Stimulated activated CD4-positive, alpha-beta T cell treated with anti-CD3 and anti-CD28 coated beads, TNF-alpha, amount 100 ng/mL, for 1 hour (primary cell): ENCODE measurements around the gene PCDHA2.
"Not testable (repeated sequence)": the region's sequence is repeated elsewhere in the genome, so short reads cannot be mapped to it uniquely, and the experiment has no call there.

Source experiments
- DNase-seq, 3 donors: peaks; one replicate each; pipeline ENCODE4 v3.0.0-alpha.2; 2020; ENCODE audit warnings: low read depth in 3 of 3, low spot score in 1 of 3

The PCDHA2 gene

GRCh38 chr5:140794595-140795258, at the start of gene PCDHA2:
TSS of gene PCDHA2 (plus strand) at chr5:140794852.
- DNase-seq: no peak

DNA sequence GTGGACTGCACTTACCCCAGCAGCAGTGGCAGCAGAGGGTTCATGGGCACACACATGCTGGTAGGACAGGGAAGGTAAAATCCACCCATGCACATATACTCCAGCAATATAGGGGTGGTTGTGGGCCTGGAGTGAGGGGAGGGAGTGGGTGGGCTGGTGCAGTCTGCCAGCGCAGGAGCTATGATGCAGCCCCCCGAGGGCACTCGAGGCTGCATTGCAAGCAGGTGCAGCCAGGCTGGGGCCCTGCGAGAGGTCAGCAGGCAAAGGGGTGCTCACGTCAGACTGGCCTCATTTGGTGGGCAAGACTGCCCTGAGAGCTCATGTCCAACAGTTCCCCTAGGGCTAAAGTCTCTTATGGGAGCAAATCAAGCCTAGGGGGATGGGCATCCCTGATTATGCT, 41.1 kb upstream of the PCDHA2 start:
- DNase-seq: no peak

DNA sequence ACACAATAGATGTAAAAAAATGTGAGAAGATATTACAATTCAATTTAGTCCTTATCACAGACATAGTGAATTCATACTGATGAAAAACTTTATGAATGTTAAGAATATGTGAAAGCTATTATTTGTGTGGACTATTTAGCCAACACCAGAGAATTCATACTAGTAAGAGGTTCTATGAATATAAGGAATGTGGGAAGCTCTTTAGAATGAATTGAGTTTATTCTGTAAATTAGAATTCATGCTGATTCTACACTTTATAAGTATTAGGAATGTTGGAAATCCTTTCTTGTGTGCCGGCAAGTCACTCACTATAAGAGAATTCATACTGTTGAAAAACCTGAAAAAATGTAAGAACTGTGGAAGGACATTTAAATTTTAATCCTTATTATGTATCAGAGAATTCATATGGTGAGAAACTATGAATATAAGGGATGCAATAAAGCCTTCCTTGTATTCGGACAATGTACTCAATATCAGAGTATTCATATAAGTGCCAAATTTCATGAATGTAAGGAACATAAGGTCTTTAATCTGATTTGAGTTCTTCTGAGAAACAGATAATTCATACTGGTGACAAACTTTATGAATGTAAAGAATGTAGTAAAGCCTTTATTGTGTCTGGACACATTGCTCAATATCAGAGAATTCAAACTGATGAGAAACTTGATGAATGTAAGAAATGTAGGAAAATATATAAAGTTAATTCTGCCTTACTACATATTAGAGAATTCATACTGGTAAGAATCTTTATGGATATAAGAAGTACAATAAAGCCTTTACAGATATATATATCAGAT, 30.3 kb upstream of the PCDHA2 start:
- DNase-seq: no peak

DNA sequence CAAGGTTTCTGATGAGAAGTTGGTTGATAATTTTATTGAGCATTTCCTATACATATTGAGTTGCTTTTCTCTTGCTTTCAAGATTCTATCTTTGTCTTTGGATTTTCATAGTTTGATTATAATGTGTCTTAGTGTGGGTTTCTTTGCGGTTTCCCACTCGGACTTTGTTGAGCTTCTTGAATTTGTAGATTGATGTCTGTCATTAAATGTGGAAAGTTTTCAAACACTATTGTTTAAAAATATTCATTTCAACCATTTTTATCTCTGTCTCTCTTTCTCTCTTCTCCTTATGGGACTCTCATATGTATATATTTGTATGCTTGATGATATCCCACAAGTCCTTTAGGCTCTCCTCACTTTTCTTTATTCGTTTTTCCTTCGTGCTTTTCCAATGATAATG, 27.2 kb upstream of the PCDHA2 start:
- no peak for DNase-seq

- no peak for DNase-seq
Measured at GRCh38 chr5:140780512-140780911, 14.1 kb upstream of the PCDHA2 start.

- no peak for DNase-seq
Measured at GRCh38 chr5:140785905-140786686, 8.6 kb upstream of the PCDHA2 start, which contains the start of gene PCDHA1. TSS of gene PCDHA1 (plus strand) at chr5:140786140.

GRCh38 chr5:140787422-140787821, 7.2 kb upstream of the PCDHA2 start:
- not testable (repeated sequence) for DNase-seq

DNA sequence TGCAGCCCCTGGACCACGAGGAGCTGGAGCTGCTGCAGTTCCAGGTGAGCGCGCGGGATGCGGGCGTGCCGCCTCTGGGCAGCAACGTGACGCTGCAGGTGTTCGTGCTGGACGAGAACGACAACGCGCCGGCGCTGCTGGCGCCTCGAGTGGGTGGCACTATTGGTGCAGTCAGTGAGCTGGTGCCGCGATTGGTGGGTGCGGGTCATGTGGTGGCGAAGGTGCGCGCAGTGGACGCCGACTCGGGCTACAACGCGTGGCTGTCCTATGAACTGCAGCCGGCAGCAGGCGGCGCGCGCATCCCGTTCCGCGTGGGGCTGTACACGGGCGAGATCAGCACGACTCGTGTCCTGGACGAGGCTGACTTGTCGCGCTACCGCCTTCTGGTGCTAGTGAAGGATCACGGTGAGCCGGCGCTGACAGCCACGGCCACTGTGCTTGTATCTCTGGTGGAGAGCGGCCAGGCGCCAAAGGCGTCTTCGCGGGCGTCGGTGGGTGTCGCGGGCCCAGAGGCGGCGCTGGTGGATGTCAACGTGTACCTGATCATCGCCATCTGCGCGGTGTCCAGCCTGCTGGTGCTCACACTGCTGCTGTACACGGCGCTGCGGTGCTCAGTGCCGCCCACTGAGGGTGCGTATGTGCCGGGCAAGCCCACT, 6.7 kb upstream of the PCDHA2 start:
- not testable (repeated sequence) for DNase-seq

GRCh38 chr5:140791089-140791488, 3.6 kb upstream of the PCDHA2 start:
- DNase-seq: no peak

- DNase-seq: no peak
Measured at GRCh38 chr5:140795259-140795641, 598 bp downstream of the PCDHA2 start.

DNA sequence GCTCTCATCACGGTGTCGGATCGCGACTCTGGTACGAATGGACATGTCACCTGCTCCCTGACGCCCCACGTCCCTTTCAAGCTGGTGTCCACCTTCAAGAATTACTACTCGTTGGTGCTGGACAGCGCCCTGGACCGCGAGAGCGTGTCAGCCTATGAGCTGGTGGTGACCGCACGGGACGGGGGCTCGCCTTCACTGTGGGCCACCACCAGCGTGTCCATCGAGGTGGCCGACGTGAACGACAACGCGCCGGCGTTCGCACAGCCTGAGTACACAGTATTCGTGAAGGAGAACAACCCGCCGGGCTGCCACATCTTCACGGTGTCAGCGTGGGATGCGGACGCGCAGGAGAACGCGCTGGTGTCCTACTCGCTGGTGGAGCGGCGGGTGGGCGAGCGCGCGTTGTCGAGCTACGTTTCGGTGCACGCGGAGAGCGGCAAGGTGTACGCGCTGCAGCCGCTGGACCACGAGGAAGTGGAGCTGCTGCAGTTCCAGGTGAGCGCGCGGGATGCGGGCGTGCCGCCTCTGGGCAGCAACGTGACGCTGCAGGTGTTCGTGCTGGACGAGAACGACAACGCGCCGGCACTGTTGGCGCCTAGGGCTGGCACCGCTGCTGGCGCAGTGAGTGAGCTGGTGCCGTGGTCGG, 1.5 kb downstream of the PCDHA2 start:
- not testable (repeated sequence) for DNase-seq

GRCh38 chr5:140796718-140797095, 2.1 kb downstream of the PCDHA2 start:
- no peak for DNase-seq

DNA sequence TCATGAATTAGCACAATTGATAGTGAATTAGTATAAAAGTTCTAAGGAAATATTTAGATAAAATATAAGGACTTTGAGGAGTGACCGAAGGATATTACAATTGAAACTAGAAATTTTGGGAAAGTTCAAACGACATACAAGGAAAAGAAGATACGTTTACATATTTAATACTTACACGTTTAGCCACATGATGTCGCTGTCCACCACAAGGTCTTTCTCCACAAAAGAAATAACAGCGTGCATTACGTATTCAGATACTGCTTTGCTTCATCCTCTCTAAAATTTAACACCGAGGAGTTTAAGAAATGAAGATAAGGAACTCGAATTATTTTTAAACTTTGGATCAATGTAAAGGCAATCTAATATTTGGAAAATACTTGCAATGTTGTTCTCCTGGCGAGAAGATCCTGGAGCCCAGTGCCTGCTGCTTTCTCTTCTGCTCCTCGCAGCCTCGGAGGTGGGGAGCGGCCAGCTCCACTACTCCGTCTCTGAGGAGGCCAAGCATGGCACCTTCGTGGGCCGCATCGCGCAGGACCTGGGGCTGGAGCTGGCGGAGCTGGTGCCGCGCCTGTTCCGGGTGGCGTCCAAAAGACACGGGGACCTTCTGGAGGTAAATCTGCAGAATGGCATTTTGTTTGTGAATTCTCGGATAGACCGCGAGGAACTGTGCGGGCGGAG, 6.3 kb downstream of the PCDHA2 start, which contains the start of gene PCDHA3:
Gene PCDHA3 (plus strand): TSS at position 242 of the 678 bp plus-strand sequence.
- no peak for DNase-seq

DNA sequence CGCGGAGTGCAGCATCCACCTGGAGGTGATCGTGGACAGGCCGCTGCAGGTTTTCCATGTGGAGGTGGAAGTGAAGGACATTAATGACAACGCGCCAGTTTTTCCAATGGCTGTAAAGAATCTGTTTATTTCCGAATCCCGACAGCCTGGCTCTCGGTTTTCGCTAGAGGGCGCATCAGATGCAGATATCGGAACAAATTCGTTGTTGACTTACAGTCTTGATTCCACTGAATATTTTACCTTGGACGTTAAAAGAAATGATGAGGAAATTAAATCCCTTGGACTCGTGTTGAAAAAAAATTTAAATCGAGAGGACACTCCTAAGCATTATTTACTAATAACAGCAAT, 6.8 kb downstream of the PCDHA2 start:
- no peak for DNase-seq

- DNase-seq: not testable (repeated sequence)
Measured at GRCh38 chr5:140802381-140802780, 7.7 kb downstream of the PCDHA2 start.

GRCh38 chr5:140802781-140803271, 8.2 kb downstream of the PCDHA2 start:
- no peak for DNase-seq

- no peak for DNase-seq
Measured at GRCh38 chr5:140806834-140807775, 12.5 kb downstream of the PCDHA2 start, which contains the start of gene PCDHA4. TSS of gene PCDHA4 (plus strand) at chr5:140807068.

DNA sequence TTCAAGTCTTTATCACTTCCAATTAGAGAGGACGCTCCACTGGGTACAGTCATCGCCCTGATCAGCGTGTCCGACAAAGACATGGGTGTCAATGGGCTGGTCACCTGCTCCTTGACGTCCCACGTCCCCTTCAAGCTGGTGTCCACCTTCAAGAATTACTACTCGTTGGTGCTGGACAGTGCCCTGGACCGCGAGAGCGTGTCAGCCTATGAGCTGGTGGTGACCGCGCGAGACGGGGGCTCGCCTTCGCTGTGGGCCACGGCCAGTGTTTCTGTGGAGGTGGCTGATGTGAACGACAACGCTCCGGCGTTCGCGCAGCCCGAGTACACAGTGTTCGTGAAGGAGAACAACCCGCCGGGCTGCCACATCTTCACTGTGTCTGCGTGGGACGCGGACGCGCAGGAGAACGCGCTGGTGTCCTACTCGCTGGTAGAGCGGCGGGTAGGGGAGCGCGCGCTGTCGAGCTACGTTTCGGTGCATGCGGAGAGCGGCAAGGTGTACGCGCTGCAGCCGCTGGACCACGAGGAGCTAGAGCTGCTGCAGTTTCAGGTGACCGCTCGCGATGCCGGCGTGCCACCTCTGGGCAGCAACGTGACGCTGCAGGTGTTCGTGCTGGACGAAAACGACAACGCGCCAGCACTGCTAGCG, 13.7 kb downstream of the PCDHA2 start:
- not testable (repeated sequence) for DNase-seq
